Activated naive CD4-positive, alpha-beta T cell treated with anti-CD3 and anti-CD28 coated beads, Interleukin-2, amount 50 U/mL, for 24 hours (primary cell): Measurements from ENCODE around the gene EEF2KMT.
A peak's percentile ranks its signal among the peaks of the same experiment; 100 is the strongest.
"Not testable (repeated sequence)": the region's sequence is repeated elsewhere in the genome, so short reads cannot be mapped to it uniquely, and the experiment has no call there.

Source experiments
- H3K27ac Mint-ChIP-seq: one replicate; pipeline ENCODE4 v1.8.0; 2021; ENCODE audit warnings: mild to moderate bottlenecking, mixed read lengths
- H3K27me3 Mint-ChIP-seq: one replicate; pipeline ENCODE4 v1.8.0; 2021; ENCODE audit warnings: mixed read lengths
- H3K36me3 Mint-ChIP-seq: one replicate; pipeline ENCODE4 v1.8.0; 2021; ENCODE audit warnings: mixed read lengths
- H3K4me1 Mint-ChIP-seq: one replicate; pipeline ENCODE4 v1.8.0; 2021; ENCODE audit warnings: mixed read lengths
- H3K4me3 Mint-ChIP-seq: one replicate; pipeline ENCODE4 v1.8.0; 2021; ENCODE audit warnings: mild to moderate bottlenecking, mixed read lengths
- H3K9me3 Mint-ChIP-seq: one replicate; pipeline ENCODE4 v1.8.0; 2021; ENCODE audit warnings: mixed read lengths

Gene EEF2KMT

GRCh38 chr16:5080461-5080860 is 17.1 kb downstream of the EEF2KMT start:
- not testable (repeated sequence) for H3K9me3 Mint-ChIP-seq, H3K27me3 Mint-ChIP-seq, H3K27ac Mint-ChIP-seq, H3K4me1 Mint-ChIP-seq, H3K36me3 Mint-ChIP-seq, H3K4me3 Mint-ChIP-seq

DNA sequence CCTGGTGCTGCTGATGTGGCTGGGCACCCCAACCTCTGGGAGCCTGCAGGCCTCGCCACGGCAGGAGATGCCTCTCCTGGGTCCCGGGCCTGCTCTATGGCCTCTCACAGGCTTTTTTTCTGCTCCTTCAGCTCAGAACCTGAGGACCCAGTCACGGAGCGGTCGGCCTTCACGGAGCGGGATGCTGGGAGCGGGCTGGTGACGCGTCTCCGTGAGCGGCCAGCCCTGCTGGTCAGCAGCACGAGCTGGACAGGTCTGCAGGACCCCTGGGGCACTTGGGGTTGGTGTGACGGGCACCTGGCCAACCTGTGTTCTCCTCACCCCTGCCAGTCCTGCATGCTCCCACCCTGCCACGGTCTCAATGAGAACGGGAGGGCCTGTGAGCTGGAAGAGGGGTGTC is 19.0 kb downstream of the EEF2KMT start:
- Mint-ChIP-seq H3K4me3 (no peak overlapping the region), H3K27me3 (no peaks in the 10 kb centered on the region), H3K27ac (no peak overlapping the region), H3K36me3 (peaks cover 5% of the 10 kb centered on the region), H3K4me1 (peaks cover 9% of the 10 kb centered on the region), H3K9me3 (no peaks in the 10 kb centered on the region)

DNA sequence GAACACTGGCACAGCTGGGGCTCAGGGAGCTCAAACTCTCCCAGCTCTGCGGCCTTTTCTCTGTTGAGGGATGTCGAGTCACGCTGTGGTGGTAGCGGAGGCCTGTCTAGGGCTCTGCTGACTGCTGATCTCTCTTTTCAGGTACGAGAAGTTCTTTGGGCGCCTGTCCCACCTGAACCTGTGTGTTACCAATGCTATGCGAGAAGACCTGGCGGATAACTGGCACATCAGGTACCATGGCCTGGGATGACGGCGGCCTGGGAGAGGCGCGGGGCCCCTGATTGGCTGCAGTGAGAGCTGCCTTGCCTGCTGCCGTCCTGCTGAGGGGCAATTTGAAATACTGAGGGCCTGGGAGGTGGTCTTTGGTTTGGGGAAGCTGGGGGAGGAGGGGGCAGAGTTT is 20.3 kb downstream of the EEF2KMT start:
- Mint-ChIP-seq H3K4me3 (no peak overlapping the region), H3K4me1 (peaks cover 21% of the 10 kb centered on the region), H3K36me3 (peaks cover 9% of the 10 kb centered on the region), H3K27ac (no peak overlapping the region), H3K9me3 (no peaks in the 10 kb centered on the region), H3K27me3 (no peaks in the 10 kb centered on the region)

GRCh38 chr16:5075637-5076036 is 22.0 kb downstream of the EEF2KMT start:
- H3K4me1 Mint-ChIP-seq, result peaks cover 32% of the 10 kb centered on the region
- no peak overlapping the region for H3K27ac Mint-ChIP-seq
- H3K27me3 Mint-ChIP-seq, result no peaks in the 10 kb centered on the region
- peaks cover 9% of the 10 kb centered on the region for H3K36me3 Mint-ChIP-seq
- H3K4me3 Mint-ChIP-seq, result no peak overlapping the region
- H3K9me3 Mint-ChIP-seq, result no peaks in the 10 kb centered on the region

DNA sequence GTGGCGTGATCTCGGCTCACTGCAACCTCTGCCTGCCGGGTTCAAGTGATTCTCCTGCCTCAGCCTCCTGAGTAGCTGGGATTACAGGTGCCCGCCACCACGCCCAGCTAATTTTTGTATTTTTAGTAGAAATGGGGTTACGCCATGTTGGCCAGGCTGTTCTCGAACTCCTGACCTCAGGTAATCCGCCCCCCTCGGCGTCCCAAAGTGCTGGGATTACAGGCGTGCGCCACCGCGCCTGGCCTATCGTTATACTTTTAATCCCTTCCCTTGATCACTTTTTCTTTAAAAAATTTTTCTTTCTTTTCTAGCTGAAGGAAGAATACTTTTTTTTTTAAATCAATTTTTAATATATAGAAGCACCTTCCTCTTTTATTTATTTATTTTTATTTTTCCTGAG is 23.8 kb downstream of the EEF2KMT start:
- not testable (repeated sequence) for H3K27ac Mint-ChIP-seq, H3K36me3 Mint-ChIP-seq, H3K27me3 Mint-ChIP-seq, H3K4me3 Mint-ChIP-seq, H3K9me3 Mint-ChIP-seq
- H3K4me1 Mint-ChIP-seq, result peaks cover 32% of the 10 kb centered on the region

DNA sequence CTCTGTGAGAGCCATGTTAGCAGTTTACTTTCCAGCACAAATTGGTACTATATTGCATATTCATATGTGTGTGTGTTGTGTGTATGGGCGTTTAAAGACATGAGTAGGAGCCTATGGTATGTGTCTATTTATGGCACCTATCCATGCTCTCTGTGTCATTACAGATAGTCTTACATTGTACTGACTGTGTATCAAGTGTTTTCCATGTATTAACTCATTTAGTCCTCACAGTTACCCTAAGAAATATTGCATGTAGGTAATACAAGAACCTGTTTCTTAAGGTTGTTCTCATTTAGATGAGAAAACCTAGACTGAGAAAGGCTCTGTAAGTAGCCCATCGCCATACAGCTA is 24.3 kb downstream of the EEF2KMT start:
- Mint-ChIP-seq H3K36me3 (peaks cover 7% of the 10 kb centered on the region), H3K27ac (peak overlapping the region; percentile 99), H3K9me3 (no peaks in the 10 kb centered on the region), H3K4me1 (peaks cover 32% of the 10 kb centered on the region), H3K4me3 (peak overlapping the region; percentile 97), H3K27me3 (no peaks in the 10 kb centered on the region)

- Mint-ChIP-seq H3K9me3 (no peaks in the 10 kb centered on the region), H3K4me1 (peaks cover 32% of the 10 kb centered on the region), H3K27ac (peak overlapping the region; percentile 99), H3K4me3 (peak overlapping the region; percentile 97), H3K36me3 (peaks cover 7% of the 10 kb centered on the region), H3K27me3 (no peaks in the 10 kb centered on the region)
Observed at GRCh38 chr16:5072334-5073278, 25.0 kb downstream of the EEF2KMT start.

DNA sequence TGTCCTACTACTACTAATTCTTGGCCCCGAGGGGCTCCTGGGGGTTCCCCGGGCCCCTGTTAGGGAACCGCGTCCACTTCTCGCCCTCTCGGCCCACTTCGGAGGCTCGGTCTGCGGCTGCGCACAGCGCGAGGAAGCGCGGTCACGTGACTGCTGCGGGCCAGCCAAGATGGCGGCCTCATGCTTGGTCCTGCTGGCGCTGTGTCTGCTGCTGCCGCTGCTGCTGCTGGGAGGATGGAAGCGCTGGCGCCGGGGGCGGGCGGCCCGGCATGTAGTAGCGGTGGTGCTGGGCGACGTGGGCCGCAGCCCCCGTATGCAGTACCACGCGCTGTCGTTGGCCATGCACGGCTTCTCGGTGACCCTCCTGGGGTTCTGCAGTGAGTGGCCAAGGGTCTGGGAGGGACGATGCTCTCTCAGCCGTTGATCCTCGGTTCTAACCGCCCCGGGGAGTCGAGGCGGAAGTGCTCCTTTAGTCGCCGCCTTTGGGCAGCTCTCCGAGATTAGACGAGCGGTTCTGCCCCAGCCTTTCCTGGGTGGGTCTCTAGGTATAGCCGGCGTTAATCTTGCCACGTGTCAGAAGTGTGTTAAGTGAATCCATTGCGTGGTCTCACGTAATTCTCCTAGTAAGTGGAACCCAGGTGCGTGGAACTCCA is 25.8 kb downstream of the EEF2KMT start, which contains the start of gene ALG1:
Gene ALG1, plus strand, starts transcription at position 163 of the 653 bp plus-strand sequence. Its CDS starts 7 bp downstream, at position 170.
- peaks cover 32% of the 10 kb centered on the region for H3K4me1 Mint-ChIP-seq
- H3K9me3 Mint-ChIP-seq, result no peaks in the 10 kb centered on the region

GRCh38 chr16:5071341-5071680 is 26.3 kb downstream of the EEF2KMT start:
- Mint-ChIP-seq H3K9me3 (no peaks in the 10 kb centered on the region), H3K4me3 (peak overlapping the region; percentile 97), H3K27me3 (no peaks in the 10 kb centered on the region), H3K36me3 (peaks cover 7% of the 10 kb centered on the region), H3K4me1 (peaks cover 32% of the 10 kb centered on the region), H3K27ac (peak overlapping the region; percentile 99)

More for the DNA sequence above, 25.8 kb downstream of the EEF2KMT start, which contains the start of gene ALG1:
- Mint-ChIP-seq H3K4me3 (peak within 1 kb of the TSS; percentile 97), H3K27ac (peak within 1 kb of the TSS; percentile 99), H3K36me3 (peaks cover 7% of the 10 kb centered on the region), H3K27me3 (no peaks in the 10 kb centered on the region)

DNA sequence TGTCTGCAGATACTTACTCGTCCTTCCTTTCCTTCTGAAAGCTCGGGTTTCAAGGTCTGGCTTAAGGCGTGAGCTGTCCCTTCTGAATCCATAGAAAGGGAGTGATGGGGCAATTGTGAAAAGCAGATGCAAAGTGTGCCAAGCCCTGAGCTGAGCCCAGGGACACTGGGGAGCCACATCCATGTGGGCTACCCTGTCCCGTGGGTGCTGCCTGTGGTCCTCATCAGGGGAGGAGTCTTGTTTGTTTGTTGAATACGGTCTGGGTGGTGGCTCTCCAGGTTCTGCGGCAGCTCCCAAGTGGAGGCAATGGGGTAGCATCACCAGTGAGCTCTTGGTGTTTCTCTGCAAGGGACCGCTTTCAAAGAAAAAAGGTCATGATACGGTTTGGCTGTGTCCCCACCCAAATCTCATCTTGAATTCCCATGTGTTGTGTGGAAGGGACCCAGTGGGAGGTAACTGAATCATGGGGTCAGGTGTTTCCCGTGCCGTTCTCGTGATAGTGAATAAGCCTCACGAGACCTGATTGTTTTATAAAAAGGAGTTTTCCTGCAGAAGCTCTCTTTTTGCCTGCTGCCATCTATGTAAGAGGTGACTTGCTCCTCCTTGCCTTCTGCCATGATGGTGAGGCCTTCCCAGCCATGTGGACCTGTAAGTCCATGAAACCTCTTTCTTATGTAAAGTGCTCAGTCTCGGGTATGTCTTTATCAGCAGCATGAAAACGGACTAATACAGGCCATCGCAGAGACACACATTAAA is 27.0 kb downstream of the EEF2KMT start:
- Mint-ChIP-seq H3K36me3 (peaks cover 7% of the 10 kb centered on the region), H3K27ac (peak overlapping the region; percentile 99), H3K27me3 (no peaks in the 10 kb centered on the region), H3K4me3 (peak overlapping the region; percentile 97), H3K4me1 (peaks cover 32% of the 10 kb centered on the region), H3K9me3 (no peaks in the 10 kb centered on the region)

DNA sequence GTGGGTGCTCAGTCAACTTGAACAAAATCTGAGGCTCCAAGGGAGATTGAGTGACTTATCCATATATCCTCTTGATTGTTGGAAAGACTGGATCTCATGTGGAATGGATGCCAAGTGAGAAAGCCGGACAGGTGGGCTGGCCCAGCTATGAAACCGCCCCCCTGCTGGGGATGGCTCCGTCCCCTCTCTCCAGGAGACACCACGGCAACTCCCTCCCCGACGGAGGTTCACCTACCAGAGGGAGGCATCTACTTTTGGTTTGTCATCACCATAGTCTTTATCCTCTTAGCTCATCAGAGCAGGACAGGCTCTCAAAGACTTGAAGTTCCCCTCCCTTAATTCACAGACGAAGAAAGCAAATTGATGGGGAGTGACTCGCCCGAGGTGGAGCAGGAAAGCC is 27.7 kb downstream of the EEF2KMT start:
- Mint-ChIP-seq H3K4me3 (no peak overlapping the region), H3K9me3 (no peaks in the 10 kb centered on the region), H3K27ac (no peak overlapping the region), H3K4me1 (peaks cover 26% of the 10 kb centered on the region), H3K36me3 (peaks cover 5% of the 10 kb centered on the region), H3K27me3 (no peaks in the 10 kb centered on the region)

DNA sequence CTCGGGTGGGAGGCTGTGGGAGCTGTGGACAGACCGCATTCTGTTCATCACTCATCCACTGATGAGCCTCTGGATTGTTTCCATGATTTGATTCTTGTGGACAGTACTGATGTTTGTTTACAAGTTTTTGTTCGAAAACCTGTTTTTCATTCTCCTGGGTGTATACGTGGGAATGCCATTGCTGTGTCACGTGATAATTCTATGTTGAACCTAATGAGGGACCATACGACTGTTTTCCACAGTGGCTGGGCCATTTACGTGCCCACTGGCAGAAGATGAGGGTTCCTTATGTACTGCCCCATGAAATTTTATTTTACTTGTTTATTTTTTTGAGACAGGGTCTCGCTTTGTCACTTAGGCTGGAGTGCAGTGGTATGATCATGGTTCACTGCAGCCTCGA is 28.5 kb downstream of the EEF2KMT start:
- Mint-ChIP-seq H3K4me3 (no peak overlapping the region), H3K27ac (no peak overlapping the region)

DNA sequence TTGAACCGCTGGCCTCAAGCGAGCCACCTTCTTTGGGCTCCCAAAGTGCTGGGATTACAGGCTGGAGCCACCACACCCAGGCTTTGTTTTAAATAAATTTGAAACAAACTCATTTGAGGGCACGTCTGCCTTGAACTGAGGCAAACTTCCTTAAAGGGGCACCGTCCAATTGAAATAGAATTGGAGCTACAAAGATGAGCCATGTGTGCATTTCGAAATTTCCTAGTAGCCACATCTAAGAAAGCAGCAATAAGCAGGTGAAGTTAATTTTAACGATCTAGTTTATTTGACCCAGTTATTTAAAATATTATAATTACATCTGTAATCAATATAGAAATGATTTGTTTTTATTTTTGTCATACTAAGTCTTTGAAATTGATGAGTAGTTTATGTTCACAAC is 31.1 kb downstream of the EEF2KMT start:
- H3K9me3 Mint-ChIP-seq, result no peaks in the 10 kb centered on the region
- no peak overlapping the region for H3K27ac Mint-ChIP-seq

More for the DNA sequence above, 28.5 kb downstream of the EEF2KMT start:
- H3K36me3 Mint-ChIP-seq, result peaks cover 4% of the 10 kb centered on the region
- H3K9me3 Mint-ChIP-seq, result no peaks in the 10 kb centered on the region
- no peaks in the 10 kb centered on the region for H3K27me3 Mint-ChIP-seq
- H3K4me1 Mint-ChIP-seq, result peaks cover 22% of the 10 kb centered on the region

DNA sequence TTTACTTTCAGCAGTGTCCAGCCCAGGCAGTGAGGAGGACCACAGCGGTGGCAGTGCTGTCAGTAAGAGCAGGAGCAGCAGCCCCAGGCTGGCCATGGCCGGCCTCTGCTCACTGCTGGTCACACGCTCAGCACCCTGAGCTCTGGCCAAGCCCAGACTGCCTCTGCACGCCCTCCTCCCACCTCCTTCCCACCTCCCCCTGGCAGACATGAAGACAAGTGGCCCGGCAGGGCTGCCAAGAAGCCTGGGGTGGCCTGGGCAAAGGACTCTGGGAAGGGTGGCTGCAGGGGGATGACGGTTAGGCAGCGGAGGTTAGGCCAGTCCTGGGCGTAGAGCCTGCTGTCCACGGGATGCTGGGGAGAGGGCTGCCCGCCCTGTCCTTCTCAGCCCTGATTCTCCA is 31.8 kb downstream of the EEF2KMT start, which contains the start of gene C16orf89:
Gene C16orf89, minus strand, starts transcription at position 144 of the 400 bp plus-strand sequence. Its CDS starts 48 bp downstream, at position 96.
- H3K4me3 Mint-ChIP-seq, result no peak within 1 kb of the TSS
- no peaks in the 10 kb centered on the region for H3K27me3 Mint-ChIP-seq
- no peaks in the 10 kb centered on the region for H3K9me3 Mint-ChIP-seq
- H3K4me1 Mint-ChIP-seq, result peaks cover under 1% of the 10 kb centered on the region
- H3K36me3 Mint-ChIP-seq, result no peaks in the 10 kb centered on the region
- no peak within 1 kb of the TSS for H3K27ac Mint-ChIP-seq

More for the DNA sequence above, 31.1 kb downstream of the EEF2KMT start:
- Mint-ChIP-seq H3K4me1 (peaks cover 7% of the 10 kb centered on the region), H3K27me3 (no peaks in the 10 kb centered on the region), H3K36me3 (no peaks in the 10 kb centered on the region), H3K4me3 (no peak overlapping the region)

DNA sequence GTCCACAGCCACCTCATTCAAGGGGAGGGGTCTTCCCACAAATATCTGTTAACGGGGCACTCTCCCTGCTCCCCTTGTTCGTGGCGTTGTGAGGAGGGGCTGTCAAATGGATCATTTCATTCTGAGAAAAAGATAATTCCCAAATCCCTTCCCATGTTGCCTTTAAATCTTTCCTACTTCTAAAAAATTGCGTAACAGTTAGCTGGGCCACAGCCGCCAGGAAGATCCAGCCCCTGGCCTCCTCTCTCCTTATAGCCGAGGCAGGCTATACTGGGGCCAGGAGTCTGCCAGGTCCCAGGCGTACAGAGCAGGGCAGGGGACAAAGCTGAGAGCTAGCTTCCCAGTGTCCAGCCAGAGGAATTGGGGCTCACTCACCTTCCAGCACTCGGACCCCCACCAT is 32.3 kb downstream of the EEF2KMT start:
- Mint-ChIP-seq H3K4me3 (no peak overlapping the region), H3K27ac (no peak overlapping the region), H3K27me3 (no peaks in the 10 kb centered on the region), H3K9me3 (no peaks in the 10 kb centered on the region), H3K4me1 (no peaks in the 10 kb centered on the region), H3K36me3 (no peaks in the 10 kb centered on the region)
